ENCODE results near the gene KLHL29.

Gene KLHL29

GRCh38 chr2:23567161-23567756 is 182.3 kb downstream of the KLHL29 start:
- no peak overlapping the region for H3K9ac ChIP-seq (ENCODE audit: low read depth, low read length, poor library complexity, severe bottlenecking)
- H2AFZ ChIP-seq (ENCODE audit: low read length) = no peak overlapping the region
- no peaks in the 10 kb centered on the region for H3F3A ChIP-seq (ENCODE audit: low read depth)
- no peak overlapping the region for H3K4me3 ChIP-seq (ENCODE audit: low read length, poor library complexity, severe bottlenecking)
- no peaks in the 10 kb centered on the region for H3K27me3 ChIP-seq (ENCODE audit: insufficient read depth, low read length, poor library complexity, severe bottlenecking)
- no peaks in the 10 kb centered on the region for H3K9me3 ChIP-seq (ENCODE audit: insufficient read depth, low read depth, low read length)
- no peaks in the 10 kb centered on the region for H4K20me1 ChIP-seq (ENCODE audit: insufficient read depth, low read length, poor library complexity, severe bottlenecking)
- H3K36me3 ChIP-seq (ENCODE audit: insufficient read depth, low read length) = no peaks in the 10 kb centered on the region
- no peaks in the 10 kb centered on the region for H3K79me2 ChIP-seq (ENCODE audit: insufficient read depth, low read length)
- H3K4me2 ChIP-seq (ENCODE audit: low read depth, low read length, poor library complexity, severe bottlenecking) = no peak overlapping the region
- no peaks in the 10 kb centered on the region for H3K9me2 ChIP-seq (replicated peaks; ENCODE audit: low read depth, low read length)
- TF ChIP-seq, protein P1, sequence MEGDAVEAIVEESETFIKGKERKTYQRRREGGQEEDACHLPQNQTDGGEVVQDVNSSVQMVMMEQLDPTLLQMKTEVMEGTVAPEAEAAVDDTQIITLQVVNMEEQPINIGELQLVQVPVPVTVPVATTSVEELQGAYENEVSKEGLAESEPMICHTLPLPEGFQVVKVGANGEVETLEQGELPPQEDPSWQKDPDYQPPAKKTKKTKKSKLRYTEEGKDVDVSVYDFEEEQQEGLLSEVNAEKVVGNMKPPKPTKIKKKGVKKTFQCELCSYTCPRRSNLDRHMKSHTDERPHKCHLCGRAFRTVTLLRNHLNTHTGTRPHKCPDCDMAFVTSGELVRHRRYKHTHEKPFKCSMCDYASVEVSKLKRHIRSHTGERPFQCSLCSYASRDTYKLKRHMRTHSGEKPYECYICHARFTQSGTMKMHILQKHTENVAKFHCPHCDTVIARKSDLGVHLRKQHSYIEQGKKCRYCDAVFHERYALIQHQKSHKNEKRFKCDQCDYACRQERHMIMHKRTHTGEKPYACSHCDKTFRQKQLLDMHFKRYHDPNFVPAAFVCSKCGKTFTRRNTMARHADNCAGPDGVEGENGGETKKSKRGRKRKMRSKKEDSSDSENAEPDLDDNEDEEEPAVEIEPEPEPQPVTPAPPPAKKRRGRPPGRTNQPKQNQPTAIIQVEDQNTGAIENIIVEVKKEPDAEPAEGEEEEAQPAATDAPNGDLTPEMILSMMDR (conservative IDR thresholded peaks at IDR 0.05; ENCODE audit: low read length) = no peak
- no peak for TF ChIP-seq EZH2phosphoT487 (IDR thresholded peaks at IDR 0.05; ENCODE audit: borderline replicate concordance)
- no peaks in the 10 kb centered on the region for H3K4me1 ChIP-seq (ENCODE audit: insufficient read depth, low read length, poor library complexity, severe bottlenecking)

GRCh38 chr2:23568211-23568610 is 183.2 kb downstream of the KLHL29 start:
- Histone ChIP-seq H3K79me2 (ENCODE audit: insufficient read depth, low read length) (no peaks in the 10 kb centered on the region), H3K4me1 (ENCODE audit: insufficient read depth, low read length, poor library complexity, severe bottlenecking) (no peaks in the 10 kb centered on the region), H3K4me2 (ENCODE audit: low read depth, low read length, poor library complexity, severe bottlenecking) (no peak overlapping the region), H3K9me2 (replicated peaks; ENCODE audit: low read depth, low read length) (no peaks in the 10 kb centered on the region), H3K9me3 (ENCODE audit: insufficient read depth, low read depth, low read length) (no peaks in the 10 kb centered on the region), H3K36me3 (ENCODE audit: insufficient read depth, low read length) (no peaks in the 10 kb centered on the region), H2AFZ (ENCODE audit: low read length) (no peak overlapping the region), H3K4me3 (ENCODE audit: low read length, poor library complexity, severe bottlenecking) (no peak overlapping the region), H3F3A (ENCODE audit: low read depth) (no peaks in the 10 kb centered on the region), H3K27me3 (ENCODE audit: insufficient read depth, low read length, poor library complexity, severe bottlenecking) (no peaks in the 10 kb centered on the region), H3K9ac (ENCODE audit: low read depth, low read length, poor library complexity, severe bottlenecking) (no peak overlapping the region), H4K20me1 (ENCODE audit: insufficient read depth, low read length, poor library complexity, severe bottlenecking) (no peaks in the 10 kb centered on the region)
- TF ChIP-seq EZH2phosphoT487 (IDR thresholded peaks at IDR 0.05; ENCODE audit: borderline replicate concordance) = no peak
- TF ChIP-seq, protein P1 (conservative IDR thresholded peaks at IDR 0.05; ENCODE audit: low read length) = no peak

DNA sequence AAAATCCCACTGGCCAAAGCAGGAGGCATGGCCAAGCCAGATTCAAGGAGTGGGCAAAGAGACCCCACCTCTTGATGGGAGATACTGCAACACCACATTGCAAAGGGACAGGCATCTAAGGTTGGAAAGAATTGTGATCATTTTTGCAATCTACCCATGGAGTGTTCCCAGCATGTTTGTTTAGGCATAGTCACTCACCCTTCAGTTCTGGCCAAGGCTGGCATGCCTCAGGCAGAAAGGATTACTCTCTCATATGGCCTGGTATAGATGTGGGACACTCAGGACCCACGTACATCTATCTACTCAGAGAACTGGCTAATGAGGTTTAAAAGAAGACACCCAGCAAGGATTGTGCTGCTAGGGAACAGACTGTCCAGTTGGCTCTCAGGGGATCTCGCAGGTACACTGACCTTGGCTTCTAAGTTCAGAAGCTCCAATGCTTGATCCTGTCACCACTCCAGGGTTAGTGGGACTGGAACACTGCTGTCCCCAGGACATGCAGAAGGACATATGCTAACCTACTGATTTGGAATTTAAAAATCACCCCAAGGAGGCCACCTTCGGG is 183.7 kb downstream of the KLHL29 start:
- Histone ChIP-seq H3K9me2 (replicated peaks; ENCODE audit: low read depth, low read length) (no peaks in the 10 kb centered on the region), H3K9ac (ENCODE audit: low read depth, low read length, poor library complexity, severe bottlenecking) (no peak overlapping the region), H3K36me3 (ENCODE audit: insufficient read depth, low read length) (no peaks in the 10 kb centered on the region), H2AFZ (ENCODE audit: low read length) (no peak overlapping the region), H3K79me2 (ENCODE audit: insufficient read depth, low read length) (no peaks in the 10 kb centered on the region), H3K27me3 (ENCODE audit: insufficient read depth, low read length, poor library complexity, severe bottlenecking) (no peaks in the 10 kb centered on the region), H3K4me1 (ENCODE audit: insufficient read depth, low read length, poor library complexity, severe bottlenecking) (no peaks in the 10 kb centered on the region), H3K4me2 (ENCODE audit: low read depth, low read length, poor library complexity, severe bottlenecking) (no peak overlapping the region), H3K4me3 (ENCODE audit: low read length, poor library complexity, severe bottlenecking) (no peak overlapping the region), H3F3A (ENCODE audit: low read depth) (no peaks in the 10 kb centered on the region), H3K9me3 (ENCODE audit: insufficient read depth, low read depth, low read length) (no peaks in the 10 kb centered on the region), H4K20me1 (ENCODE audit: insufficient read depth, low read length, poor library complexity, severe bottlenecking) (no peaks in the 10 kb centered on the region)
- TF ChIP-seq, protein P1 (conservative IDR thresholded peaks at IDR 0.05; ENCODE audit: low read length) = no peak
- TF ChIP-seq EZH2phosphoT487 (IDR thresholded peaks at IDR 0.05; ENCODE audit: borderline replicate concordance) = no peak

Data from Loucy (cell line).